Measurements from ENCODE around the gene NR1H2.
A peak's percentile ranks its signal among the peaks of the same experiment; 100 is the strongest.

NR1H2 gene

DNA sequence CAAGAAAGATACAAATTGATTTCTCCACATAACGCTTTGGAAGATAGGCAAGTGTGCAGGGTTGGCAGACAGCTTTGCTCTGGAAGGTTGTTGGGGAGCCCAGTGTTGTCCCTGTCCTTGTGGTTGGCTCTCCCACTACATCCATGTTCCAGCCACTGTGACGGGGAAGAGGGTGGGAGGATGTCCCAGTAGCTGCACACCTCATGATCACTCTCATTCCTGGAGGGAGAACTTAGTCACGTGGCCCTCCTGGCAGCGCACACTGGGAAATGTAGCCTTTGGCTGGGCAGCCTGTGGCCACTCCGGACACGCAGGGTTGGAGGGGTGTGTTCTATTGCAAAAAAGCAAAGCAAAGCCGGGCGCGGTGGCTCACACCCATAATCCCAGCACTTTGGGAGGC is 17.8 kb downstream of the NR1H2 start:
- no peak overlapping the region for H3K27ac Mint-ChIP-seq
- no peaks in the 10 kb centered on the region for H3K9me3 Mint-ChIP-seq
- ATAC-seq = no peak
- H3K4me3 Mint-ChIP-seq = no peak overlapping the region
- peaks cover 2% of the 10 kb centered on the region for H3K4me1 Mint-ChIP-seq
- no peaks in the 10 kb centered on the region for H3K27me3 Mint-ChIP-seq
- H3K36me3 Mint-ChIP-seq (ENCODE audit: low read depth) = peaks cover 44% of the 10 kb centered on the region
- no peak for DNase-seq

GRCh38 chr19:50398675-50399367 is 22.6 kb downstream of the NR1H2 start:
- Mint-ChIP-seq H3K36me3 (ENCODE audit: low read depth) (peaks cover 27% of the 10 kb centered on the region), H3K27me3 (no peaks in the 10 kb centered on the region), H3K9me3 (no peaks in the 10 kb centered on the region), H3K27ac (no peak overlapping the region), H3K4me1 (peaks cover 2% of the 10 kb centered on the region), H3K4me3 (no peak overlapping the region)
- ATAC-seq (no peak), DNase-seq (no peak)

- peaks cover 27% of the 10 kb centered on the region for H3K36me3 Mint-ChIP-seq (ENCODE audit: low read depth)
- H3K9me3 Mint-ChIP-seq = no peaks in the 10 kb centered on the region
- no peak for DNase-seq
- no peak overlapping the region for H3K4me3 Mint-ChIP-seq
- no peak for ATAC-seq
- H3K27ac Mint-ChIP-seq = no peak overlapping the region
- peaks cover 2% of the 10 kb centered on the region for H3K4me1 Mint-ChIP-seq
- H3K27me3 Mint-ChIP-seq = no peaks in the 10 kb centered on the region
Observed at GRCh38 chr19:50399368-50399745, 23.1 kb downstream of the NR1H2 start.

DNA sequence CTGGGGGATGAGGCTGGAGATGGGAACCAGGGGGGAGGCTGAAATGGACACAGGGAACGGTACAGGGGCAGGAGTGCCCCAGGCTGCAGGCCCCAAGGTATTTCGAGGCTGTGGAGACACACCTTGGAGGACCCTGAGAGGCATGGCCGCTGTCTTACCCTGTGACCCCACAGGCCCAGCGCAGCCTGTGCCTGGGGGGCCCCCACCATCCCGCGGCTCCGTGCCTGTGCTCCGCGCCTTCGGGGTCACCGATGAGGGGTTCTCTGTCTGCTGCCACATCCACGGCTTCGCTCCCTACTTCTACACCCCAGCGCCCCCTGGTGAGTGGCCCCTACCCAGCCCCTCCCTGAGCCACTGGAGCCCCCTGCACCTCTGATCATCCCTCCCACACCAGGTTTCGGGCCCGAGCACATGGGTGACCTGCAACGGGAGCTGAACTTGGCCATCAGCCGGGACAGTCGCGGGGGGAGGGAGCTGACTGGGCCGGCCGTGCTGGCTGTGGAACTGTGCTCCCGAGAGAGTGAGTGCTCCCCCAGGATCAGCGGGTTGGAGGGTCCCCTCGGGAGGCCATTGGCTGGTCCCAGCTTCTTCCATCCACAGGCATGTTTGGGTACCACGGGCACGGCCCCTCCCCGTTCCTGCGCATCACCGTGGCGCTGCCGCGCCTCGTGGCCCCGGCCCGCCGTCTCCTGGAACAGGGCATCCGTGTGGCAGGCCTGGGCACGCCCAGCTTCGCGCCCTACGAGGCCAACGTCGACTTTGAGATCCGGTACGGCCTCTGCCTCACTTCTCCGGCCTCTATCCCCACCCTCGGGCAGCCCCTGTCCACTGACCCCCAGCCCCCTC is 25.6 kb downstream of the NR1H2 start:
- Mint-ChIP-seq H3K9me3 (no peaks in the 10 kb centered on the region), H3K4me3 (no peak overlapping the region), H3K27me3 (no peaks in the 10 kb centered on the region), H3K27ac (no peak overlapping the region), H3K36me3 (ENCODE audit: low read depth) (peaks cover 32% of the 10 kb centered on the region), H3K4me1 (no peaks in the 10 kb centered on the region)
- DNase-seq (no peak), ATAC-seq (no peak)

- Mint-ChIP-seq H3K36me3 (ENCODE audit: low read depth) (peaks cover 32% of the 10 kb centered on the region), H3K4me3 (no peak overlapping the region), H3K4me1 (no peaks in the 10 kb centered on the region), H3K9me3 (no peaks in the 10 kb centered on the region), H3K27me3 (no peaks in the 10 kb centered on the region), H3K27ac (no peak overlapping the region)
- ATAC-seq (no peak), DNase-seq (no peak)
Observed at GRCh38 chr19:50402544-50403301, 26.5 kb downstream of the NR1H2 start.

- ATAC-seq (no peak), DNase-seq (no peak)
- H3K36me3 Mint-ChIP-seq (ENCODE audit: low read depth) = peaks cover 34% of the 10 kb centered on the region
- H3K27ac Mint-ChIP-seq = no peak overlapping the region
- H3K27me3 Mint-ChIP-seq = no peaks in the 10 kb centered on the region
- H3K4me1 Mint-ChIP-seq = no peaks in the 10 kb centered on the region
- no peaks in the 10 kb centered on the region for H3K9me3 Mint-ChIP-seq
- H3K4me3 Mint-ChIP-seq = no peak overlapping the region
Observed at GRCh38 chr19:50406156-50406820, 30.0 kb downstream of the NR1H2 start.

DNA sequence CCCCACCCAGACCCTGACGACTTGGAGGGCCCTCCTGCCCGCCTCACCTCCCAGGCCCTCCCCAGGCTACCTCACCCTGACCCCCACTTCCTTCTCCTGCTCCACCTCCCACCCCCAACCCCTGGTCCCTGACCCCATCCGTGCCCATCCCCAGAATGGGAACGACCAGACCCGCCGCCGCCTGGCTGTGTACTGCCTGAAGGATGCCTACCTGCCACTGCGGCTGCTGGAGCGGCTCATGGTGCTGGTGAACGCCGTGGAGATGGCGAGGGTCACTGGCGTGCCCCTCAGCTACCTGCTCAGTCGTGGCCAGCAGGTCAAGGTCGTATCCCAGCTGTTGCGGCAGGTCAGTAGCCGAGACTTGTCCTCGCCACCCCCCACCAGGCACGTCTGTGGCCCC is 30.6 kb downstream of the NR1H2 start:
- ATAC-seq = no peak
- H3K9me3 Mint-ChIP-seq = no peaks in the 10 kb centered on the region
- H3K36me3 Mint-ChIP-seq (ENCODE audit: low read depth) = peaks cover 34% of the 10 kb centered on the region
- H3K4me1 Mint-ChIP-seq = no peaks in the 10 kb centered on the region
- H3K27ac Mint-ChIP-seq = no peak overlapping the region
- no peak overlapping the region for H3K4me3 Mint-ChIP-seq
- no peaks in the 10 kb centered on the region for H3K27me3 Mint-ChIP-seq
- no peak for DNase-seq

DNA sequence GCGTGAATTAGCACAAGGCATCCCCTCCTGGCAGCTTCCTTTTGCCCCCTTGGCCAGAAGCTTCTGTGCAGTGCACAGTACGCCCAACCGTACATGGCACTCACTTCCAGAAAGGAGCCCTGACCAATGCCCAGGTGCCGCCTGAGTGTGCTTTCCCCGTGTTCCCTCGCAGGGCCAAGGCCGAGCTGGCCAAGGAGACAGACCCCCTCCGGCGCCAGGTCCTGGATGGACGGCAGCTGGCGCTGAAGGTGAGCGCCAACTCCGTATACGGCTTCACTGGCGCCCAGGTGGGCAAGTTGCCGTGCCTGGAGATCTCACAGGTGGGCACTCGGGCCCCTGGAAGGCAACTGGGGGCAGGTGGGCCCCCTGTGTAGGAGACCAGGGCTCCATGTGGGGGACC is 33.1 kb downstream of the NR1H2 start:
- DNase-seq (no peak), ATAC-seq (no peak)
- Mint-ChIP-seq H3K27ac (no peak overlapping the region), H3K27me3 (no peaks in the 10 kb centered on the region), H3K9me3 (no peaks in the 10 kb centered on the region), H3K4me3 (no peak overlapping the region), H3K4me1 (no peaks in the 10 kb centered on the region), H3K36me3 (ENCODE audit: low read depth) (peaks cover 33% of the 10 kb centered on the region)

- ATAC-seq = no peak
- H3K4me1 Mint-ChIP-seq = no peaks in the 10 kb centered on the region
- H3K36me3 Mint-ChIP-seq (ENCODE audit: low read depth) = peaks cover 35% of the 10 kb centered on the region
- no peaks in the 10 kb centered on the region for H3K9me3 Mint-ChIP-seq
- no peak overlapping the region for H3K27ac Mint-ChIP-seq
- H3K4me3 Mint-ChIP-seq = no peak overlapping the region
- no peak for DNase-seq
- H3K27me3 Mint-ChIP-seq = no peaks in the 10 kb centered on the region
Observed at GRCh38 chr19:50410109-50410508, 33.9 kb downstream of the NR1H2 start.

DNA sequence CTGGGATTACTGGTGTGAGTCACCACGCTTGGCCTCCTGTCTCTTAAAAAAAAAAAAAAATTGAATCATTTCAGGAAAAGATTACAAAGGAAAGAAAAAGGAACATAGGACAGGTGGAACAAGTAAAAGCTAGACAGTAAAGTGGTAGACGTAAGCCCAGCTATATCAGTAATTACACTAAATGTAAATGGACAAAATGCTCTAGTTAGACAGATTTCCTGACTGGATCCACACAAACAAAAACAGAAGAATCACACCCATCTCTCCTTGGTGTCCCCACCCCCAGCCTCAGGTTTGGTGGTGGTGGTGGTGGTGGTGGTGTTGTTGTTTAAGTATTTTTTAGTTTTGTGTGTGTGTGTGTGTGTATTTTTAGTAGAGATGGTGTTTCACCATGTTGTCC is 36.2 kb downstream of the NR1H2 start:
- Mint-ChIP-seq H3K36me3 (ENCODE audit: low read depth) (peaks cover 25% of the 10 kb centered on the region), H3K9me3 (no peaks in the 10 kb centered on the region), H3K27me3 (no peaks in the 10 kb centered on the region), H3K4me1 (no peaks in the 10 kb centered on the region), H3K4me3 (no peak overlapping the region), H3K27ac (no peak overlapping the region)
- ATAC-seq = no peak
- no peak for DNase-seq

DNA sequence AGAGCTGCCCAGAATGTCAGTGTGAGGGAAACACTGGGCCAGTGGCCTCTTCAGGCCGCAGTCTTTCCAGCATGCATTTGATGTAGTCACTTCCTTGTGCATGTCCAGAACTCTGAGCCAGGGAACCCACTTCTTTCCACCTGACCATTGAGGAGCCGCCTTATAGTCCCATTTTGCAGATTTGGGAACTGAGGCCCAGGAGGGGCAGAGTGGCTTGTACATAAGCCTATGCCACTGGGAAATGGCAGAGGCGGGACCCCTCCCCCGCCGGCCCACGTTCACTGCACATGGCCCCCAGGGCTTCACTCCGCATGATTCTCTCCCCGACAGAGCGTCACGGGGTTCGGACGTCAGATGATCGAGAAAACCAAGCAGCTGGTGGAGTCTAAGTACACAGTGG is 36.8 kb downstream of the NR1H2 start:
- Mint-ChIP-seq H3K9me3 (no peaks in the 10 kb centered on the region), H3K36me3 (ENCODE audit: low read depth) (peaks cover 25% of the 10 kb centered on the region), H3K4me1 (no peaks in the 10 kb centered on the region), H3K4me3 (no peak overlapping the region), H3K27me3 (no peaks in the 10 kb centered on the region), H3K27ac (no peak overlapping the region)
- DNase-seq = no peak
- ATAC-seq = no peak

- Mint-ChIP-seq H3K4me1 (peaks cover 3% of the 10 kb centered on the region), H3K27me3 (no peaks in the 10 kb centered on the region), H3K9me3 (no peaks in the 10 kb centered on the region), H3K4me3 (no peak overlapping the region), H3K36me3 (ENCODE audit: low read depth) (peaks cover 26% of the 10 kb centered on the region), H3K27ac (no peak overlapping the region)
- ATAC-seq (no peak), DNase-seq (no peak)
Observed at GRCh38 chr19:50413531-50413930, 37.3 kb downstream of the NR1H2 start.

- H3K4me3 Mint-ChIP-seq = no peak overlapping the region
- H3K27ac Mint-ChIP-seq = no peak overlapping the region
Observed at GRCh38 chr19:50414864-50415660, 38.8 kb downstream of the NR1H2 start.

GRCh38 chr19:50415661-50416033 is 39.4 kb downstream of the NR1H2 start:
- Mint-ChIP-seq H3K36me3 (ENCODE audit: low read depth) (peaks cover 26% of the 10 kb centered on the region), H3K9me3 (no peaks in the 10 kb centered on the region), H3K27ac (no peak overlapping the region), H3K4me1 (peaks cover 16% of the 10 kb centered on the region), H3K27me3 (peaks cover 13% of the 10 kb centered on the region), H3K4me3 (no peak overlapping the region)
- ATAC-seq = peak; percentile 11
- DNase-seq = peak; percentile 48

More at GRCh38 chr19:50414864-50415660, 38.8 kb downstream of the NR1H2 start:
- Mint-ChIP-seq H3K27me3 (peaks cover 8% of the 10 kb centered on the region), H3K4me1 (peaks cover 13% of the 10 kb centered on the region), H3K36me3 (ENCODE audit: low read depth) (peaks cover 24% of the 10 kb centered on the region), H3K9me3 (no peaks in the 10 kb centered on the region)
- ATAC-seq = peak; percentile 65
- DNase-seq = peak; percentile 84
